Activated effector memory CD4-positive, alpha-beta T cell treated with Interleukin-2 at 50 U/mL for 16 hours (primary cell): Measurements from ENCODE around the gene HDGFL3.
"Not testable (repeated sequence)": the region's sequence is repeated elsewhere in the genome, so short reads cannot be mapped to it uniquely, and the experiment has no call there.

Source experiments
- DNase-seq: peaks from one replicate; pipeline ENCODE4 v3.0.0-alpha.2; 2020

HDGFL3 gene

GRCh38 chr15:83094583-83094982 is 113.0 kb downstream of the HDGFL3 start:
- no peak for DNase-seq

- DNase-seq = no peak
Measured at GRCh38 chr15:83092309-83092976, 115.2 kb downstream of the HDGFL3 start.

- DNase-seq = not testable (repeated sequence)
Measured at GRCh38 chr15:83091965-83092308, 115.7 kb downstream of the HDGFL3 start.

GRCh38 chr15:83090465-83090864 is 117.2 kb downstream of the HDGFL3 start:
- no peak for DNase-seq

GRCh38 chr15:83088876-83089275 is 118.7 kb downstream of the HDGFL3 start:
- DNase-seq = no peak

- no peak for DNase-seq
Measured at GRCh38 chr15:83087576-83087975, 120.0 kb downstream of the HDGFL3 start.

GRCh38 chr15:83085864-83086552 is 121.6 kb downstream of the HDGFL3 start:
- not testable (repeated sequence) for DNase-seq

- not testable (repeated sequence) for DNase-seq
Measured at GRCh38 chr15:83085461-83085860, 122.2 kb downstream of the HDGFL3 start.

- DNase-seq = no peak
Measured at GRCh38 chr15:83082730-83083386, 124.8 kb downstream of the HDGFL3 start.

GRCh38 chr15:83081256-83082014 is 126.2 kb downstream of the HDGFL3 start:
- no peak for DNase-seq

- DNase-seq = no peak
Measured at GRCh38 chr15:83078712-83079111, 128.9 kb downstream of the HDGFL3 start.
